Measurements from ENCODE around the gene NUDT8.
"Not testable (repeated sequence)": the region's sequence is repeated elsewhere in the genome, so short reads cannot be mapped to it uniquely, and the experiment has no call there.

Gene NUDT8, protein sequence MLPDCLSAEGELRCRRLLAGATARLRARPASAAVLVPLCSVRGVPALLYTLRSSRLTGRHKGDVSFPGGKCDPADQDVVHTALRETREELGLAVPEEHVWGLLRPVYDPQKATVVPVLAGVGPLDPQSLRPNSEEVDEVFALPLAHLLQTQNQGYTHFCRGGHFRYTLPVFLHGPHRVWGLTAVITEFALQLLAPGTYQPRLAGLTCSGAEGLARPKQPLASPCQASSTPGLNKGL
- total RNA-seq: 0.23 to 1.6 (median 1.0) reads per million in 18 experiments

DNA sequence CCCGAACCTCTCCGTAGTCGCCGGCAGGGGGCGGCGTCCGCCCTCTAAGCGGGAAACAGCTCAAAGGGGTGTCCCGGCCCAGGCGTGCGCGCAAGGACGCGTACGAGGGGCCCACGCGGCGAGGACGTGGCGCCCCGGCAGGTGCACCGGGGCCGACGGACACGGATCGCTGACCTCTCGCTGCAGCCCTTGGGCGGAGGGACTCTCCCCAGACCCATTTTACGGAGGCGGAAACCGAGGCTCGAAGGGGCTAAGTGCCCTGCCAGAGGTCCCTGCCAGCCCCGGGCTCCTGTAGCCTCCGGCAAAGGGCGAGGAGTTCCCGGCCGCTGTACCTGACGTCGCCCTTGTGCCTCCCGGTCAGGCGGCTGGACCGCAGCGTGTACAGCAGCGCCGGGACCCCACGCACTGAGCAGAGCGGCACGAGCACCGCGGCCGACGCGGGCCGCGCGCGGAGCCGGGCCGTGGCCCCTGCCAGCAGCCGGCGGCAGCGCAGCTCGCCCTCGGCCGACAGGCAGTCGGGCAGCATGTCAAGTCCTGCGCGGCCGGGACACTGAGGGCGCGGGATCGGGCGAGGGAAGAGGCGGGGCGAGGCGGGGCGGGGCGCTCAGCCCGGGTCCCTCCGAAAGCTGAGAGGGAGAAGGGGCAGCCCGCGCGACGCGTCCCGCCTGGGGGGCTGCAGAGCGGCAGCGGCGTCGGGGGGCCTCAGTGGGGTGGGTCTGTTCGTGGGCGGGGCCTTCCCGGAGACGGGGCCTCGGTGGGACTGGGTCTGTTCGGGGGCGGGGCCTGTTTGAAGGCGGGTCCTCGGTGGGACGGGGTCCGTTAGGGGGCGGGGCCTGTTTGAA is at the start of gene NUDT8:
Gene NUDT8, minus strand, starts transcription at position 552 of the 842 bp plus-strand sequence. Its CDS starts 26 bp downstream, at position 526.
- DNase-seq: peak; percentile 76 to 87

DNA sequence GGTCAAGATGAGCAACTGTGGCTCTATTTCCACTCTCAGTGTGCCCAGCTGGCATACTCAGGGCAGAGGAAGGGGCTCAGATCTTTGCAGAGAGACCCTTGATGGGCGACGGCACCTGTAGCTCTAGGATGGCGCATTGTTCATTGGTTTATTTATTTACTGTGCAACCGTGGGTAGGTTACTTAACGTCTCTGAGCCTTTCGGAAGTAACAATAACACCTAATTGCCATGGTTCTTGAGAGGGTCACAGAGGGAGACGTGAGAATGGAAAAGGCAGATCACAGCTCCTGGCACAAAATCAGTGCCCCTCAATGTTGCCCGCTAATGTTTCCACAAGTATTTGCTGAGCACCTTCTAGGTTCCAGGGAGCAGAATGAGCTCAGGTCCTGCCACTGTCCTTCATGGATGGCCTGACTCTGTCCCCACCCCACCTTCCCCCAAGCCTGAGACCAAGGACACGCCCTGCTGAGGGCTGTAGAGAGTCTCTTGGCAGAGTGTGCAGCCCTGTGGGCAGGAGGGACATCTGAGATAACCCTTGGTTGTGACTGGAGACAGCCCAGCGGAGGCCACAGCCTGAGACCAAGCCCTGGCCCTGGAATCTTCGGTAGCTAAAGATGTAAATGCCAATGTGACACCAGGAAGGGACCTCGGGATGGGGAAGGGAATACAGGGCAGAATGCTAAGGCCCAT is 45.5 kb upstream of the NUDT8 start:
- DNase-seq: no peak

DNA sequence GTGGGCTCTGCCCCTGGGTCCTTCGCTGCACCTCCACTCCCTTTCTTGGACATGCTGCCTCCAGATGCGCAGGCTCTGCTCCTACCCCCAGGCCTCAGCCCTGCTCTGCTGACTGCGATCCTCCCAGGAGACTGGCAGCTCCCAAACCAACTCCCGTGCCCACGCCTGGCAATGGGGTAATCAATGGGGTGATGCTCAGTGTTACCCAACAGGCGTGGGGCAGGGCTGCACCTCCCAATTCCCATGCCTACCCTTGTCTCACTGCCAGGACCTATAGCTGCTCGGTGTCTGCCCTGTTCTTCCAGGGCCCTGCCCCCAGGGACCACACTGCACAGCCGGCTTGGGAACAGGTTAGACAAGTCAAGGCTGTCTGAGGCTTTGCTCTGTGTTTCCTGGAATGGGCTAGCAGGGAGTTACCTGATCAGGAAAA is 44.7 kb upstream of the NUDT8 start, which contains the start of gene ALDH3B2:
Gene ALDH3B2, minus strand, starts transcription at position 182 of the 430 bp plus-strand sequence. CDS start 7,688 bp downstream, outside the sequence.
- DNase-seq: no peak

DNA sequence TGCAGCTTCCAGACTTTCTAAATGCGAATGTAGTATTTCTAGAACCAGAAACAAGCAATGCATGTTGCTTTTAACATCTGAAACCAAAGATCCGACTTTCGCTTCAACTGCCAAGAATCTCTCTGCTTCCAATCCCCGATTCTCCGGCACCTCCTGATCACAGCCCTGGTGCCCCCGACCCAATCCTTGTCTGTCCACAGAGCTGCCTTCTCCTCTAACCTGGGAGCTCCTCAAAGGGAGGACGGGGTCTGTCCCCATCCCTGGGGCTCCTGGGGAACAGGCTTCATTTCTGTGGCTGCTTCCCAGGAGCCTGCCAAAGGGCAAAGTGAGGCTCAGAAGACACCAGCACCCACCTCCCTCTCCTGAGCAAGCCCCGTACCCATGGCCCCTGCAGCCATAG is 44.2 kb upstream of the NUDT8 start:
- no peak for DNase-seq

DNA sequence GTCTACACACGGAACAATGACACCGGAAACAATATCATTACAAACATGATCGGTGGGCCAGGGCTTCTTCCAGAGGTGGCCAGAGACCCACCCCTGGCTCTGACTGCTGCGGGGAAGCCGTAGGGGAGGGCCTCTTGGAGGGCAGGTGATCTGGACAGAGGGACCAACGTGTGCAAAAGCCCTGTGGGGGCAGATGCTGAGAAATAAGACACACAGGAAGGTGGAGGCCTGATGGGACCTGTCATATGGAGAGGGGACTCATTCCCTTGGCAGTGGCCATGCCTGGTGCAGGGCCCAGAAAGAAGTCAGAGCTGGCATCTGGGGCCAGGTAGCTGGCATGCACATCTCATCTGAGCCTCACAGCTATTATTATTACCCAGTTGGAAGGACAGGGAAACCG is 43.6 kb upstream of the NUDT8 start:
- no peak for DNase-seq

DNA sequence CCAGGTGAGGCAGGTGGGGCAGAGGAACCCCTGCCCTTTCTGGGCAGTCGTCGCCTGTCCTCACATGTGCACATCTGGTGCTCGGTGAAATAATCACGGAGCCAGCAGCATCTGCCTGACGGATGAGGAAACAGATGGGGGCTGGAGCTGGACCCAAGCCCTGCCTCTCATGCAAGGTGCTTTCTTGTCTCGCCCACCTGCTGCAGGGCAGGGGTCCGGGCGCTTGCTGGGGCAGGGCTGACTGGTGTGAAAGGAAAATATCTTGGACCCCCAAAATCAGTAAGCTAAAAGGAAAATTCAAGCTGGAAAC is 41.4 kb upstream of the NUDT8 start:
- DNase-seq: no peak

DNA sequence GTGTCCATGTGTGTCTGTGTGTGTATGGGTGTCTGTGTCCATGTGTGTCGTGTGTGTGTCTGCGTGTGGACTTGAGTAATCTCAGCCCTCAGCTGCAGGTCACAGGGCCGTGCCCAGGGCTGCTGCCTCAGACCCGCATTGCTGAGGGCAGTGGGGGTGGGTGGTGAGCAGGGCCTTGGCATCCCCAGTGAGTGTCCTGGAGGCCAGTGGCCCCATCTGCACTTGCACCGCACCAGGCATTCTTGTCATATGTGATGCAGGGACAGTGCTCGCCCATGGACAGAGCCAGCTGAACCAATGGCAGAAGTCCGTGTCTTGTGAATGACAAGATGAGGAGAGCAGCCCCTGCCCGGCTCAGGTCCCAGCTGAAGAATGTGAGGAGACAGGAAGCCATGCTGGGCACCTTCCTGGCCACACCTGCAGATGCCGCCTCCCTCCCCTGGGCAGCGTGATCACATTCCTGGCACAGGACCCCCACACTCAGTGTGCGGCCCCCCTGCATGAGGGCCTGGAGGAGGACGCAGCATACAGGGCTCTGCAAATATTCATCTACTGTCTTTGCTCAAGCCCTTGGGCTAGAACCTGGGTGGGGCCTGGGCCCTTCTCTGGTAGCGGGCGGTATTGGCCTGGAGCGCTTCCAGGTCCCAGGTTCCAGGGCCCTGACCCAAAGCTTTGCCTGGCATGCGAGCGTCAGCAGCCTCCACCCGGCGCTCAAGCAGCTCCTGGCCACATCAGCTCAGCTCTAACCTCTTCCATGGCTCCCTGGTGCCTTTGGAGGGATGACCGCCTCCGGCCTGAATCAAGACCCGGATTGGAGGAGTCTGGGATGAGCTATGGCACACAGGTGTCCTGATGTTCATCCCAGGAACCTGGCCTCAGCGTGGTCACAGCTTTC is 40.8 kb upstream of the NUDT8 start:
- DNase-seq: no peak

DNA sequence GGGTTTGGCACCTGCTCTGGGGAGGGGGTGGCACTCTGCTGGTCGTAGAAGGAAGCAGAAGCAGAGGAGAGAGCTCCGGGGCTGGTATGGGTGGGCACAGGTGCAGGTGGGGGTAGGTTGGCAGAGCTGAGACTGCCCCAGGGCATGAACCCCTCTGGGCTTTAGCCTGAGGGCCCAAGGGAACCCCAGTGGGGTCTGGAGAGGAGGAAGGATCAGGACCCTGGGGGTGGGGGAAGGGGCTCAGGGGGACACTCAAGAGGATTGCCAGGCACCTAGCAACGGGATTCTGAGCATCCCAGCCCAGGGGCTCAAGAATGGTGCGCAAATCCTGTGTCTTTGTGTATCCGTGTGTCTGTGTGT is 38.4 kb upstream of the NUDT8 start:
- DNase-seq: no peak

DNA sequence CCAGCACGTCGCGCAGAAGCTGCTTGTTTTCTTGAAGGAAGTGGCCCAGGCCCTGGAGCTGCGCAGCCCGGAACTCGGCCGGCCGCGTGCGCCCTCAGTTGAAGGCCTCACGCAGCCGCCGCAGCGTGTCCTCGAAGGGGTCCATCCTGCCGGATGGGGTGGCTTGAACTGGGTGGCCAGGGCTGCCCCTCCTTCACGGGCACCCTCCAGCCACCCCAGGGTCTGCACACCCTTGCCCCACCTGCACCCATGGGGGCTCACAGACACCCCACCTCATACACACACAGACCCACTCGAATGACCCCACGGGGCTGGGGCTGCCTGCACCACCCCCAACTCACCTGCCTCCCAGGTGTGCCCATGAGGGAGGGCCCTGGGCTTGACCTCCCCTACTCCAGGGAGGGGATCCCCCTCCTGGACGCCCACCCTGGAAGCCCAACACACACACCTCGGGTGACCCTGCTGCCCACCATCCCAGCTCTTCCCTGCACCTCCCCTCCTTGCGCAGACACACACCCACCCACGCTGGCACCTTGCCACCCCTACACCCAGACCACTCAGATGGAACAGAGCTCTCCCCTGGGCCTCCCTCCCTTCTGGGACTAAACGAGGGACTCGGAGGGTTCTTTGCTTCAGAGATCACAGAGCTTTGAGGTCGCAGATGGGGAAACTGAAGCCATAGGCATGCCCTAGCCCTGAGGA is 37.9 kb upstream of the NUDT8 start:
- no peak for DNase-seq

DNA sequence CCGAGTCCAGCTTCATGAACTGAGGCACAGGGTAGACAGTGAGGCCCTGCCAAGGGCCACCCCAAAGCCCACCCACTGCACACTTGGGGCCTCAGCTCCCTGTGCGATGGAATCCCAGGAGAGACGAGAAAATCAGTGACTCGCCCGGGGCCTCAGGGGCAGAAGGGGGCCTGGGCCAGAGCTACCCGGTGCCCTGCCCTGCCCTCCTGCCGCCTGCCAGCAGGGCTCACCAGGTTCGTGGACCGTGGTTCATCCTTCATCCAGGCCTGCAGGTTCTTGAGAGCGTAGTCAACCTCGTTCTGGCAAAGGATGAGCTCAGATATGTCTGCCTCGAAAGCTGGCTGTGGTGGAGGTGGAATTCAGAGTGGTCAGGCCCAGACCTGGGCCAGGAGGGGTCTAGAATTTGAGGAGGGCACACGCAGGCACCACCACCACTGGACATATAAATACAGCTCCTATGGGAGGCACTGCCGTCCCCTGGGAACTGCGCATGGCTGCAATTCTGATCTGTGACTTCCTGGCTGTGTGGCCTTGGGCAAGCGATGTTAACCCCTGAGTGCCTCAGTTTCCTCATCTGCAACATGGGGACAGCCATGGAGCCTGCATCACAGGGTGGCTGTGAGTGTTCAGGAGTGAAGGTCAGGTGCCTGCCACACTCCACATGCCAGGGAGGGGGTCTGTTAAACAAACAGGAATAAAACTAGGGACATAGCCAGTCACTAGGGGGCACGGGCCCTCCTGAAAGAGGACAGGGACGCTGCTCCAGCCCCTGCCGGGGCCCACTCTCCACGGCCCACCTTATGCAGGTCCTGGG is 37.1 kb upstream of the NUDT8 start:
- DNase-seq: no peak

DNA sequence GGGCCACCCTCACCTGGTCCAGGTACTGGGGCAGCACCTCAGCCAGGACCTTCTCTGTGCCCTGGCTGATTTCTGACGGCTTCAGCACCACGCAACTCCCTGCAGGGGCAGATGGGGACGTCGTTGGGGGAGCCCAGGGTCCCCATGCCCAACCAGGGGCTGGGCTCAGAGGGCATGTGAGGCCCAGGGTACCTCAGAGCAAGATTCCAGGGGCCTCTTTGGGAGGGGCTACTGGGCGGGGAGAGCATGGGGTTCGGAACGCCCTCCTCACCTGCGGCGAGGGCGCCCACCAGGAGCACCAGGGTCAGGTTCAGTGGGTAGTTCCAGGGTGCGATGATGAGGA is 36.5 kb upstream of the NUDT8 start:
- DNase-seq: no peak

DNA sequence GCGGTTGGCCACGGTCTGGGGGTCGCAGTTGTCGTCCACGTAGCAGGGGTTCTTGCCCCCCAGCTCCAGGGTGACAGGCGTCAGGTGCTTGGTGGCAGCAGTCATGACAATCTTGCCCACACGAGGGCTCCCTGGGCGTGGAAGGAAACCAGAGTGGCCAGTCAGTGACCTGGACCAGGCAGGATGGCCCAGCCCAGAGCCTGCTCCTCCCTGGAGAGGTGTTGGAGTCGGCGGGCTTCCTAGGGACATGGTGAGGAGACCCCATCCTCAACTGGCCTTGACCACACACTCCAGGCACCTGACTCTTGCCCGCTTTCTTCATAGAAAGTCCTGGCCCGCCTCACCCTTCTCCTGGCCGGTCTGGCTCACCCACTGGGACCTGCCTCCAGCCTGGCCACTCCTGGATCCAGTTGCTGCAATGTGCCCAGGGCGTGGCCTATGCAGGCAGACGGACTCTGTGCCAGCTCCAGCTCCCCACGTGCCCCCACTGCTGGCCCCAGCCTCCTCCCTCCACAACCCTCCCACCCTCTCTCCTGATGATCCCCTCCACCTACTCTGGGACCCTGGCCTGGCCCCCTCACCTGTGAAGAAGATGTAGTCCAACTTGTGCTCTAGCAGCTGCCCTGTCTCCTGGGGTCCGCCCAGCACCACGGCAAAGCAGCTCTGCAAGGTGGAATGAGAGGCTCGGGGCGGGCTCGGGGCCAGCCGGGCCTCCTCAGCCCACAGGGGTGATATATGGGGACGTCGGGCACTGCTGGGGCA is 36.0 kb upstream of the NUDT8 start:
- no peak for DNase-seq

DNA sequence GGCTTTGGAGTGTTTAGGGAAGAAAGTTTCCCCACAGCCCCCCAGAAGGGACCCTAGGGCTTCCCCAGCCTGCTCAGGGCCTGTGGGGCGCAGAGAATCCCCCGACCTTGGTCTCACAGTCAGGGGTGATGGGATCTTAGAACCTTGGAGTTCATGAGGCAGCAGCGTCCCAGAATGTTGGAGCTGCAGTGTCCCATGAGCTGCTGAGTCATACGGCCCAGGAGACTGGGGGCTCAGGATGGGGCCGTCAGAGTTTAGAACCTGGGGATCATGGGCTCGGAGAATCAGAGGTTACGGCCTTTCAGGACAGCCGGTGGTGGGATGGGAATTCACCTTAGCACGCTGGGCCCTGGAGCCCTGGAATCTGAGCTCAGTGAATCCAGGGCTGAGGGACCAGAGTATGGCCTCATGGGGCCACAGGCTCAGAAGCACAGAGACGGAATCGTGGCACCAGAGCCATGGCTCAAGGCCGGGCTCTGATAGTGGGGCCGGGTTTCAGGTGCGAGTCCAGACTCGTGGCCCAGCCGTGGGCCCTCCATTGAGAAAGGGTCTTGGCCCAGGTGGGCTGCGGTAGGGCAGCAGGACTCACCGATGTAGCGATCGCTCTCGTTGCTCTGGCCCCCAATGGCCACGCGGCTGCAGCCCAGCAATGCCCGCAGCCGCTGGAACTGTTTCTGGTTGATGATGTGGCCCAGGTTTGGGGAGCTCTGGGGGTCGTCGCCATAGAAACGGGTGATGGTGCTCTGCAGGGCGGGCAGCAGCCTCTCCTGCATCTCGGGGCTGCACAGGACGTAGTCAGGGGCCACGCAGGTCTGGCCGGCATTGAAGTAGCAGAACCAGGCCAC is 35.2 kb upstream of the NUDT8 start:
- DNase-seq: no peak

DNA sequence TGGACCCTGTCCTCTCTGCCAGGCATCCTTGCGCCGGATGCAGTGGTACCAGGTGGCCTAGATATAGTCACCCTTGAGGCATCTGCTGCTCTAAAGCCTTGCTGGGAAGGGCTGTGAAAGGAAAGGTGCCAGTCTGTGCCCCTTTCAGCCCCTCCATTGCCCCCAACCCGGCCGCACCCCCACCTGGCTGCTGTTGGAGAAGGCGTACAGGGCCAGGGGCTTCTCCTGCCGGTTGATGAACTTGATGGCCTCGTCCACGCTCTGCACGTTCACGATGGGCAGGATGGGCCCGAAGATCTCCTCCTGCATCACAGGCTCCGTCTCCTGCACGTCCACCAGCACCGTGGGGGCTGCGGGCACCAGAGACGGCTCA is 34.5 kb upstream of the NUDT8 start:
- DNase-seq: no peak

DNA sequence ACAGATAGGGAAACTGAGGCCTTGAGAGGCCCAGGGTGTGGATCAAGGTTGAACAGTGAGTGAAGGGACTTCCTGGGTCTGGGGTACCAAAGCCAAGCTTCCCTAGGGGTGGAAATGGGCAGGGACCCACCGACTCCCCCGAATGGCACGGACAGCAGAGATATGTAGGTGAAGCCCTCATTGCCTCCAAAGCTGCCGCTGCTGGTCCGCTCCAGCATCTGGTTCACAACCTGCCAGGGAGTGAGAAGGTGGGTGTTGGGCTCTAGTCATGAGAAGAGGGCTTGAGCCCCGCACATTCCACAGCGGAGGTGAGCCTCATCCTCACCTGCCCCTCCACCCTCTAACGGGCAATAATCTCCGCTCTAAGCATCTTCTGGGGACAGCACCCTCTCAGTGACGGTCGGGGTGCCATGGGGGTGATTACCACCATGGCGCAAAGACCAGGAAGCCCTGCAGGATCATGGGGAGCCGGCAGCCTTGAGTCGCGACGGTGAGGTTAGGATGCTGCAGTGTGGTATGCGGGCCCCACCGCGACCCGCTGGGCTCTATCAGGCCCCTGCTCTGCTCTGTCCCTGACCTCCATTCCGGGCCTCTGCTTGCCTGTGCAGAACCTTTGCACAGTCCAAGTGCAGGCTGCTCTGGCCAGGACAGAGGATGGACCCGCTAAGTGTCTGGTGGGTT is 33.9 kb upstream of the NUDT8 start:
- no peak for DNase-seq

DNA sequence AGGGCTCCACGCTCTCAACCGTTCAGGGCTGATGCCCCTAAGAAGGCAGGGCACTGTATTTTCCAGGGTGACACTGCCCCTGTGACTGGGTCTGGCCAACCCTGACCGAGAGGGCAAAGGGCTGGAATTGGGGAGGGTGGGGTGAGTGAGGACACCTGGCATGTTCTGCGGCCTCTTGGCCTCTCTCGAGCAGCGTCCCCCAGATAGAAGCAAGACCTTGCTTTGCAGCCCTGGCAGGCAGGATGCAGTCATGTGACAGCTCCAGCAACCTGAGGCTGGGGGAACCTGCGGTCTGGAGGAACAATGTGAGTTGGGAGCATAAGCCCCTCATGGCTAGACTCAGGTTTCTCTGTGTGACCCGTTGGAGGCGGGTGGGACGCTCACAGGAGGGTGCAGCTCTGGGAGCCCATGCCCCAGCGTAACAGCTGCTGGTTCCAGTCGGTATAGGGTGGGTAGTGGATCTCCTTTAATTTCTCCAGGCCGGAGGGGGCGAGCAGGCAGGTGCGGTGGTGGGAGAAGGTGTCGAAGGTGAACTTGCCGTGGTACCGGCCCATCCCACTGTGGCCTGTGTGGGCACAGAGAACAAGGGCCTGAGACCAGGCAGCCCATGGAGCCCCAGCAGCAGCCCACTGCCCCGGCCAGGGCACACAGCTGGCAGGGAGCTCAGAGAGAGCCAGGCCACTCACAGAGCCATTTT is 33.2 kb upstream of the NUDT8 start:
- DNase-seq: no peak

DNA sequence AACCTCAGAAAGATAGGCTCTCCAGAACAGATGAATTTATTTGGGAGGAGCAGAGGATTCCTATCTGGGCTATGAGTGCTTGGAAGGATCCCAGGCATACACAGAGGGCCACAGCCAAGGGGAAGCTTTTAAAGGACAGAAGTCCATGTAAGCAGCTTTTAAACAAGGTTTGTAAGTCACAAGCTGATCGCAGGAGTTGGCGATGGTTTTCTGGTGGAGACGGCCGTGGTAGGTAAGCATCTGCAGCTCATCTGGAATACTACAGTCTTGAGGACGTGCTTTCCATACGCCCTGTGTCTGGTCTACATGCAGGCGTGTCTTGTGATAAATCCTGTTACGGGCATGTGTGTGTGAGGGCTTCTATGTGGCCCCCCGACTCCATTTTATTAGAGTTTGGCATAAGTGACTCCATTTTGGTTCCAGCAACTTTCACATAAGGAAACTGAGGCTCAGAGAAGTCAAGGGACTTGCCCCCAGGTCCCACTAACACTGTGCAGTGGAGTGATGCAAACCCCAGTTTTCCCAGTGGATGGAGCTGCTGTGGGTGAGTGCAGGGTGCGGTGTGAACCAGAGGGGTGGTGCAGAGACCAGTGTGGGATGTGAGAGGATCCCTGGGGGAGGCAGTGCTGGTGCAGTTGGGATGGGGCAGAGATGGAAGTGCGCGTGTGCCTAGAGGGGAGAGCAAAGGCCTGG is 32.6 kb upstream of the NUDT8 start:
- no peak for DNase-seq

DNA sequence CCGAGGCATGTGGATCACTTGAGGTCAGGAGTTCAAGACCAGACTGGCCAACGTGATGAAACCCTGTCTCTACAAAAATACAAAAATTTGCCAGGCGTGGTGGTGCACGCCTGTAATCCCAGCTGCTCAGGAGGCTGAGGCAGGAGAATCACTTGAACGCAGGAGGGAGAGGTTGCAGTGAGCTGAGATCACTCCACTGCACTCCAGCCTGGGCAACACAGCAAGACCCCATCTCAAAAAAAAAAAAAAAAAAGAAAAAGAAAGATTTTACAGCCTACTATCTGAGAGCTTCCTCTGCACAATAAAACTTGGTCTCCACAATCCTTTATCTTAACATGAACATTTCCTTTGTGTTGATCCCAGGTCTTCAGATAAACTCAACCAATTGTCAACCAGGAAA is 31.0 kb upstream of the NUDT8 start:
- DNase-seq: not testable (repeated sequence)
